K562 (cell line): Measurements from ENCODE around the gene EEPD1. TPM values are rescaled to one million over a fixed set of nuclear protein-coding genes. Genes with fewer than 3 reads are reported as not detected.

Experiments used
- ETV5 ChIP-seq: sonication (generic); formaldehyde crosslinking; IDR thresholded peaks from 2 replicates; pipeline ENCODE4 v1.4.0; 2020; ENCODE audit warnings: low read depth, mild to moderate bottlenecking, missing genetic modification reagents
- FOSL1 ChIP-seq: fragments of 200-800 bp; sonication (Bioruptor generic); conservative IDR thresholded peaks from 2 replicates; pipeline ENCODE4 v1.6.1; 2016; ENCODE audit warnings: missing genetic modification characterization, missing compliant biosample characterization
- MAFK ChIP-seq: IDR thresholded peaks from 2 replicates; pipeline ENCODE4 v1.6.1; 2011; ENCODE audit warnings: low read length, improper control_type of control experiment
- NR4A1 ChIP-seq, 2 experiments: fragments of 250-450 bp in 1 of 2; fragments of 450-650 bp in 1 of 2; sonication (Bioruptor Pico) in 1 of 2; IDR thresholded peaks; 2 replicates each; pipeline versions ENCODE4 v1.4.0 to v1.6.1; 2016 to 2020; ENCODE audit warnings: mild to moderate bottlenecking in 2 of 2, missing compliant biosample characterization in 1 of 2, missing genetic modification characterization in 1 of 2, moderate library complexity in 1 of 2
- ZBED1 ChIP-seq: IDR thresholded peaks from 2 replicates; pipeline ENCODE4 v1.6.1; 2014
- ZBTB11 ChIP-seq, 3 experiments: fragments of 200-800 bp in 1 of 3; fragments of 250-450 bp in 1 of 3; fragments of 450-650 bp in 1 of 3; sonication (Bioruptor Pico) in 1 of 3; sonication (Bioruptor generic) in 1 of 3; formaldehyde crosslinking in 1 of 3; IDR thresholded peaks; 2 replicates each; pipeline versions ENCODE4 v1.6.1 to v1.8.0; 2016 to 2022; ENCODE audit warnings: mild to moderate bottlenecking in 2 of 3, missing genetic modification characterization in 2 of 3, missing compliant biosample characterization in 1 of 3, moderate library complexity in 1 of 3
- ZNF518B ChIP-seq: fragments of 250-450 bp; sonication (Bioruptor Pico); IDR thresholded peaks from 2 replicates; pipeline ENCODE4 v1.5.0; 2021; ENCODE audit warnings: mild to moderate bottlenecking, moderate library complexity
- polyA plus RNA-seq, 8 experiments: library from polyadenylated mRNA; depleted of rRNA in 4 of 8; stranded (reverse) in 5 of 8; unstranded in 3 of 8; fragments of >200 nt; fragmentation: Nextera tagmentation in 2 of 8; fragmentation: Illumina TruSeq in 1 of 8; extraction: Ambion mirVana in 2 of 8; extraction: Trizol in 1 of 8; gene quantifications; 2 replicates each; pipeline versions ENCODE4 v1.2.1 to v1.2.3, GENCODE V29; 2011 to 2014; ENCODE audit warnings: inconsistent platforms in 1 of 8, missing spikeins in 1 of 8
- total RNA-seq, 7 experiments: library from RNA; depleted of rRNA in 6 of 7; stranded (reverse); fragments of >200 nt in 6 of 7; fragmentation: Illumina TruSeq in 2 of 7; extraction: Trizol in 2 of 7; gene quantifications; 2 replicates each; pipeline versions ENCODE4 v1.2.1 to v1.2.3, GENCODE V29; 2011 to 2021; ENCODE audit warnings: low replicate concordance in 1 of 7

Gene EEPD1
- total and polyA plus RNA-seq, 9 of the 15 experiments (the other 6 are each of a cell fraction or from before 2014, with no cell fraction given), result 0.01 to 1.5 (median 0.74) TPM; not detected in 1

- TF ChIP-seq ZBTB11 (CRISPR knock-in tag; IDR thresholded peaks at IDR 0.05) (no peak), ZNF518B (no peak), FOSL1 (tag) (peak; percentile 58; the same call in 1 of the 2 replicates), ZBED1 (no peak), NR4A1 (CRISPR knock-in tag; IDR thresholded peaks at IDR 0.05) (no peak), NR4A1 (tag; IDR thresholded peaks at IDR 0.05) (0 out of 2 replicates have a peak, but pooled peaks have one; percentile 31), ETV5 (CRISPR knock-in tag) (no peak), MAFK (no peak)
Measured at GRCh38 chr7:36281945-36282717, 129.1 kb downstream of the EEPD1 start (continued).
